NCI-H460 (cell line): ENCODE results near the gene USP5. TPM values are rescaled to one million over a fixed set of nuclear protein-coding genes. Genes with fewer than 3 reads are reported as not detected.
A peak's percentile ranks its signal among the peaks of the same experiment; 100 is the strongest.
"Not testable (repeated sequence)": the region's sequence is repeated elsewhere in the genome, so short reads cannot be mapped to it uniquely, and the experiment has no call there.

Experiments used
- DNase-seq: peaks from one replicate; pipeline ENCODE4 v3.0.0-alpha.2; 2016; ENCODE audit warnings: low read depth; ENCODE audit errors: extremely low read depth
- total RNA-seq: library from RNA; depleted of rRNA; stranded (reverse); fragments of >200 nt; shearing (Covaris generic); gene quantifications from 2 replicates; pipeline ENCODE4 v1.2.3, GENCODE V29; 2014

USP5 gene
- total RNA-seq, 1 experiment from 2014 or later = 33.5 TPM

- no peak for DNase-seq
Observed at GRCh38 chr12:6861391-6861790, 9.4 kb downstream of the USP5 start.

- no peak for DNase-seq
Observed at GRCh38 chr12:6863033-6863432, 11.1 kb downstream of the USP5 start.

- no peak for DNase-seq
Observed at GRCh38 chr12:6863586-6864321, 11.8 kb downstream of the USP5 start.

- not testable (repeated sequence) for DNase-seq
Observed at GRCh38 chr12:6865307-6865706, 13.4 kb downstream of the USP5 start.

GRCh38 chr12:6866163-6866919 lies 14.4 kb downstream of the USP5 start:
- no peak for DNase-seq

GRCh38 chr12:6866920-6867412 lies 15.0 kb downstream of the USP5 start:
- no peak for DNase-seq

- peak; percentile 63 for DNase-seq
Observed at GRCh38 chr12:6867413-6868210, 15.7 kb downstream of the USP5 start, which contains the start of gene TPI1. TPI1 (plus strand) TSS chr12:6867531; CDS start chr12:6867567, 36 bp downstream.

- DNase-seq = no peak
Observed at GRCh38 chr12:6868211-6869048, 16.5 kb downstream of the USP5 start.

- peak; percentile 58 for DNase-seq
Observed at GRCh38 chr12:6869049-6870021, 17.4 kb downstream of the USP5 start.

GRCh38 chr12:6870304-6870703 lies 18.4 kb downstream of the USP5 start:
- not testable (repeated sequence) for DNase-seq

GRCh38 chr12:6871052-6871957 lies 19.4 kb downstream of the USP5 start:
- no peak for DNase-seq

- DNase-seq = peak; percentile 62
Observed at GRCh38 chr12:6872073-6873048, 20.4 kb downstream of the USP5 start.

- peak; percentile 87 for DNase-seq
Observed at GRCh38 chr12:6873094-6874014, 21.4 kb downstream of the USP5 start, which contains the start of gene SPSB2. SPSB2 (minus strand) TSS chr12:6873303; CDS start chr12:6872901, 402 bp downstream.

- DNase-seq = not testable (repeated sequence)
Observed at GRCh38 chr12:6874015-6874368, 22.0 kb downstream of the USP5 start.

GRCh38 chr12:6879824-6880223 lies 27.9 kb downstream of the USP5 start:
- DNase-seq = not testable (repeated sequence)
